Transverse colon (tissue), 3 donors: ENCODE measurements around the gene PYGL.

ENCODE experiments used
- EP300 ChIP-seq: sonication (generic); formaldehyde crosslinking; IDR thresholded peaks from one replicate; pipeline ENCODE4 v1.6.1; 2017; ENCODE audit warnings: antibody characterized with exemption, low read depth
- TF ChIP-seq, protein P1 (sequence below), 5 experiments: fragments of 200-600 bp in 3 of 5; fragments of 450-650 bp in 2 of 5; sonication (generic) in 3 of 5; IDR thresholded peaks; 1 replicate in 2 of 5; 2 replicates in 3 of 5; pipeline ENCODE4 v1.5.1; 2016 to 2017; ENCODE audit warnings: antibody characterized with exemption in 5 of 5, inconsistent platforms in 3 of 5, mild to moderate bottlenecking in 2 of 5, moderate library complexity in 1 of 5

DNA sequence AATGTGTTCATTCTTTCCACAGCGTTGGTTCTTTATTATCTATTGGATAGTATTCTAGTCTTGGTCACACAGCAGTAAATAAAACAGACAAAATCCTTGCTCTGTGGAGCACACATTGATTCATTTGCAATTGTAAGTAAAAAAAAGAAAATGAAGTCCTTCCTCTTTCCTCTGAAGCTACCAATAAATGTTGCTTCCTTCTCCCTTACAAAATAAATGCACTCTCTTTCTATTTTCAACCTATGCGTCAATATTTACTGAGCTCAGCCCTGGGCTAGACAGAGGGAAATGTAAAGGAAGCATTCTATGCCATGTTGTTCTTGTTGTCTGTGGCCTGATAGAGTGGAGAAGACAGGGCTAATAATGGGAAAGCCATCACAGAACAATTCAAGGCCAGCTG, 69.5 kb downstream of the PYGL start:
- TF ChIP-seq, protein P1, sequence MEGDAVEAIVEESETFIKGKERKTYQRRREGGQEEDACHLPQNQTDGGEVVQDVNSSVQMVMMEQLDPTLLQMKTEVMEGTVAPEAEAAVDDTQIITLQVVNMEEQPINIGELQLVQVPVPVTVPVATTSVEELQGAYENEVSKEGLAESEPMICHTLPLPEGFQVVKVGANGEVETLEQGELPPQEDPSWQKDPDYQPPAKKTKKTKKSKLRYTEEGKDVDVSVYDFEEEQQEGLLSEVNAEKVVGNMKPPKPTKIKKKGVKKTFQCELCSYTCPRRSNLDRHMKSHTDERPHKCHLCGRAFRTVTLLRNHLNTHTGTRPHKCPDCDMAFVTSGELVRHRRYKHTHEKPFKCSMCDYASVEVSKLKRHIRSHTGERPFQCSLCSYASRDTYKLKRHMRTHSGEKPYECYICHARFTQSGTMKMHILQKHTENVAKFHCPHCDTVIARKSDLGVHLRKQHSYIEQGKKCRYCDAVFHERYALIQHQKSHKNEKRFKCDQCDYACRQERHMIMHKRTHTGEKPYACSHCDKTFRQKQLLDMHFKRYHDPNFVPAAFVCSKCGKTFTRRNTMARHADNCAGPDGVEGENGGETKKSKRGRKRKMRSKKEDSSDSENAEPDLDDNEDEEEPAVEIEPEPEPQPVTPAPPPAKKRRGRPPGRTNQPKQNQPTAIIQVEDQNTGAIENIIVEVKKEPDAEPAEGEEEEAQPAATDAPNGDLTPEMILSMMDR (IDR thresholded peaks at IDR 0.05) = no peak
- TF ChIP-seq EP300 = no peak
